GM12865 (cell line): ENCODE measurements around the gene AKR1D1.

Source experiments
- DNase-seq: peaks from one replicate; pipeline ENCODE4 v3.0.0; 2010; ENCODE audit warnings: low read depth
- H3K4me3 ChIP-seq: 2 replicates; pipeline ENCODE4 v1.5.1; 2011; ENCODE audit warnings: mild to moderate bottlenecking, low read depth, low read length, control low read depth
- CTCF ChIP-seq: IDR thresholded peaks from 2 replicates; pipeline ENCODE4 v1.5.1; 2011; ENCODE audit warnings: low read length, control low read depth, low read depth, inconsistent platforms; ENCODE audit not compliant: insufficient read depth; ENCODE audit errors: missing control alignments

AKR1D1 gene

GRCh38 chr7:138116892-138117291 lies 40.6 kb downstream of the AKR1D1 start:
- H3K4me3 ChIP-seq, result no peak overlapping the region
- no peak for DNase-seq
- no peak for TF ChIP-seq CTCF

- DNase-seq, result no peak
- no peak for TF ChIP-seq CTCF
Measured at GRCh38 chr7:138120140-138120827, 44.0 kb downstream of the AKR1D1 start.

GRCh38 chr7:138122162-138122561 lies 45.9 kb downstream of the AKR1D1 start:
- DNase-seq, result no peak
- no peak overlapping the region for H3K4me3 ChIP-seq
- TF ChIP-seq CTCF, result no peak

More at GRCh38 chr7:138120140-138120827, 44.0 kb downstream of the AKR1D1 start:
- H3K4me3 ChIP-seq, result no peak overlapping the region

- TF ChIP-seq CTCF, result no peak
- no peak overlapping the region for H3K4me3 ChIP-seq
- no peak for DNase-seq
Measured at GRCh38 chr7:138125119-138125518, 48.9 kb downstream of the AKR1D1 start.

GRCh38 chr7:138125598-138126111 lies 49.4 kb downstream of the AKR1D1 start:
- DNase-seq, result peak; percentile 41
- no peak for TF ChIP-seq CTCF
- H3K4me3 ChIP-seq, result no peak overlapping the region

GRCh38 chr7:138126928-138127327 lies 50.7 kb downstream of the AKR1D1 start:
- DNase-seq, result no peak
- no peak overlapping the region for H3K4me3 ChIP-seq
- TF ChIP-seq CTCF, result no peak

- no peak overlapping the region for H3K4me3 ChIP-seq
- no peak for TF ChIP-seq CTCF
- DNase-seq, result no peak
Measured at GRCh38 chr7:138127996-138128395, 51.7 kb downstream of the AKR1D1 start.
